H1 (cell line): Measurements from ENCODE around the gene SSX2IP. TPM values are rescaled to one million over a fixed set of nuclear protein-coding genes. Genes with fewer than 3 reads are reported as not detected.

Experiments used
- CTCF ChIA-PET: fragments of 300-600 bp; sonication (Branson Sonifier 250); formaldehyde crosslinking; loops from one replicate; lab custom pipeline; 2021; ENCODE audit not compliant: partially characterized antibody; lab: Charles Lee
- POLR2A ChIA-PET: fragments of 300-600 bp; sonication (Branson Sonifier 250); formaldehyde crosslinking; loops from one replicate; lab custom pipeline; 2021; ENCODE audit warnings: inconsistent platforms; ENCODE audit not compliant: partially characterized antibody; lab: Charles Lee
- DNase-seq, 2 experiments: peaks; one replicate each; pipeline versions ENCODE4 v3.0.0 to v3.0.0-alpha.2; 2010 to 2022; ENCODE audit warnings: low spot score in 2 of 2, low read depth in 1 of 2, mixed read lengths in 1 of 2
- FAIRE-seq: peaks from 2 replicates; lab custom pipeline; 2011; peaks lifted over from hg19 to GRCh38; lab: Jason Lieb, UNC
- H2AFZ ChIP-seq: 2 replicates; pipeline ENCODE4 v1.8.1; 2012; ENCODE audit warnings: low read length, inconsistent platforms
- H2AK5ac ChIP-seq: 2 replicates; pipeline ENCODE4 v1.6.1; 2013; ENCODE audit warnings: low read depth, low read length
- H2BK120ac ChIP-seq: replicated peaks from 2 replicates; pipeline ENCODE3; 2013; ENCODE audit warnings: low read depth, low read length, inconsistent platforms
- H2BK12ac ChIP-seq: 2 replicates; pipeline ENCODE4 v1.6.1; 2013; ENCODE audit warnings: low read depth, low read length
- H2BK15ac ChIP-seq: 2 replicates; pipeline ENCODE4 v1.6.1; 2013; ENCODE audit warnings: low read length
- H2BK20ac ChIP-seq: 2 replicates; pipeline ENCODE4 v1.6.1; 2013; ENCODE audit warnings: low read length
- H2BK5ac ChIP-seq: 2 replicates; pipeline ENCODE4 v1.6.1; 2013; ENCODE audit warnings: low read depth, low read length
- H3K14ac ChIP-seq: 2 replicates; pipeline ENCODE4 v1.6.1; 2013; ENCODE audit warnings: inconsistent platforms; ENCODE audit not compliant: insufficient read length
- H3K18ac ChIP-seq: 2 replicates; pipeline ENCODE4 v1.6.1; 2013; ENCODE audit warnings: low read length; ENCODE audit errors: extremely low read depth
- H3K23ac ChIP-seq: 2 replicates; pipeline ENCODE4 v1.6.1; 2013; ENCODE audit warnings: inconsistent platforms; ENCODE audit not compliant: insufficient read length
- H3K23me2 ChIP-seq: 2 replicates; pipeline ENCODE4 v1.6.1; 2013; ENCODE audit warnings: low read depth, low read length
- H3K27ac ChIP-seq: 2 replicates; pipeline ENCODE4 v1.6.1; 2011; ENCODE audit warnings: low read depth, low read length, inconsistent platforms
- H3K27me3 ChIP-seq, 4 experiments: replicated peaks in 1 of 4; 1 replicate in 1 of 4; 2 replicates in 3 of 4; pipeline versions ENCODE4 v1.6.1 to v1.8.1; 2011 to 2013; ENCODE audit warnings: low read length in 3 of 4, mild to moderate bottlenecking in 3 of 4, inconsistent platforms in 2 of 4, mixed read lengths in 2 of 4, moderate library complexity in 1 of 4; ENCODE audit not compliant: control insufficient read depth in 3 of 4, insufficient read depth in 3 of 4; ENCODE audit errors: extremely low read depth in 1 of 4
- H3K36me3 ChIP-seq, 4 experiments: 2 replicates each; pipeline versions ENCODE4 v1.6.1 to v1.8.1; 2011 to 2013; ENCODE audit warnings: mild to moderate bottlenecking in 4 of 4, low read length in 3 of 4, moderate library complexity in 2 of 4, control low read depth in 1 of 4, inconsistent platforms in 1 of 4; ENCODE audit not compliant: insufficient read depth in 4 of 4, control insufficient read depth in 2 of 4
- H3K4ac ChIP-seq: replicated peaks from 2 replicates; pipeline ENCODE3; 2013; ENCODE audit warnings: low read length, low read depth, mixed read lengths, inconsistent platforms; ENCODE audit not compliant: insufficient read length
- H3K4me1 ChIP-seq, 4 experiments: replicated peaks in 1 of 4; 1 replicate in 1 of 4; 2 replicates in 3 of 4; pipeline versions ENCODE4 v1.6.1 to v1.8.1; 2011 to 2013; ENCODE audit warnings: low read length in 3 of 4, inconsistent platforms in 2 of 4, mixed read lengths in 1 of 4; ENCODE audit not compliant: insufficient read depth in 4 of 4, control insufficient read depth in 3 of 4
- H3K4me2 ChIP-seq, 2 experiments: 2 replicates each; pipeline versions ENCODE4 v1.6.1 to v1.8.1; 2011 to 2013; ENCODE audit warnings: low read depth in 2 of 2, low read length in 2 of 2, control low read depth in 1 of 2, inconsistent platforms in 1 of 2, mild to moderate bottlenecking in 1 of 2; ENCODE audit not compliant: insufficient read depth in 1 of 2
- H3K4me3 ChIP-seq, 4 experiments: fragments of 200-600, 300-600 bp in 1 of 4; sonication (generic), shearing (Covaris generic), sonication (Bioruptor Twin) in 1 of 4; 2 replicates each; pipeline versions ENCODE4 v1.5.1 to v1.8.1; 2011 to 2016; ENCODE audit warnings: low read length in 4 of 4, low read depth in 3 of 4, control low read depth in 2 of 4, inconsistent platforms in 2 of 4, mild to moderate bottlenecking in 2 of 4, mixed read lengths in 1 of 4, moderate library complexity in 1 of 4; ENCODE audit not compliant: insufficient read depth in 2 of 4; ENCODE audit errors: extremely low read depth in 1 of 4
- H3K56ac ChIP-seq: replicated peaks from 2 replicates; pipeline ENCODE3; 2013; ENCODE audit warnings: low read depth, mild to moderate bottlenecking, mixed read lengths, low read length, inconsistent platforms; ENCODE audit not compliant: insufficient read length
- H3K79me1 ChIP-seq: 2 replicates; pipeline ENCODE4 v1.6.1; 2013; ENCODE audit warnings: low read depth, low read length, control low read depth
- H3K79me2 ChIP-seq, 2 experiments: 2 replicates each; pipeline versions ENCODE4 v1.6.1 to v1.8.1; 2012 to 2013; ENCODE audit warnings: low read length in 2 of 2, mild to moderate bottlenecking in 2 of 2, inconsistent platforms in 1 of 2; ENCODE audit not compliant: insufficient read depth in 2 of 2, control insufficient read depth in 1 of 2
- H3K9ac ChIP-seq, 4 experiments: replicated peaks in 1 of 4; 1 replicate in 1 of 4; 2 replicates in 3 of 4; pipeline versions ENCODE4 v1.6.1 to v1.8.1; 2011 to 2013; ENCODE audit warnings: low read depth in 3 of 4, low read length in 3 of 4, control low read depth in 2 of 4, mild to moderate bottlenecking in 2 of 4, moderate library complexity in 2 of 4, inconsistent platforms in 1 of 4; ENCODE audit errors: extremely low read depth in 1 of 4
- H3K9me3 ChIP-seq, 2 experiments: 2 replicates each; pipeline versions ENCODE4 v1.6.1 to v1.8.1; 2012 to 2013; ENCODE audit warnings: mild to moderate bottlenecking in 2 of 2, moderate library complexity in 2 of 2, control low read depth in 1 of 2, inconsistent platforms in 1 of 2, low read depth in 1 of 2, low read length in 1 of 2, mixed read lengths in 1 of 2; ENCODE audit not compliant: insufficient read depth in 2 of 2
- H4K20me1 ChIP-seq, 2 experiments: replicated peaks in 1 of 2; 2 replicates each; pipeline versions ENCODE3 to v1.8.1; 2011 to 2013; ENCODE audit warnings: inconsistent platforms in 2 of 2, low read length in 2 of 2, mild to moderate bottlenecking in 1 of 2; ENCODE audit not compliant: insufficient read depth in 2 of 2, control insufficient read depth in 1 of 2
- H4K5ac ChIP-seq: 2 replicates; pipeline ENCODE4 v1.6.1; 2013; ENCODE audit warnings: low read length, low read depth, mixed read lengths, inconsistent platforms; ENCODE audit not compliant: insufficient read length
- H4K8ac ChIP-seq: 2 replicates; pipeline ENCODE4 v1.8.0; 2013; ENCODE audit warnings: mild to moderate bottlenecking, moderate library complexity, low read length, inconsistent platforms; ENCODE audit not compliant: insufficient read depth; ENCODE audit errors: extremely low read depth
- H4K91ac ChIP-seq: replicated peaks from 2 replicates; pipeline ENCODE3; 2013; ENCODE audit warnings: low read length, mixed read lengths, inconsistent platforms; ENCODE audit not compliant: insufficient read length
- CBX5 ChIP-seq: fragments of 300-800, 300-1000 bp; sonication (generic); IDR thresholded peaks from 2 replicates; pipeline ENCODE4 v1.7.1; 2016; ENCODE audit warnings: antibody characterized with exemption, low read length, low read depth
- GTF2F1 ChIP-seq: IDR thresholded peaks from 2 replicates; pipeline ENCODE4 v1.6.1; 2012; ENCODE audit warnings: low read depth, low read length, improper control_type of control experiment, borderline replicate concordance
- SIRT6 ChIP-seq: IDR thresholded peaks from one replicate; pipeline ENCODE4 v1.7.1; 2012; ENCODE audit warnings: low read length, inconsistent platforms
- SIX5 ChIP-seq: IDR thresholded peaks from 2 replicates; pipeline ENCODE4 v1.6.1; 2011; ENCODE audit warnings: mild to moderate bottlenecking, low read depth, low read length
- SP1 ChIP-seq: IDR thresholded peaks from 2 replicates; pipeline ENCODE4 v1.6.1; 2011; ENCODE audit warnings: low read depth, low read length
- SRF ChIP-seq: IDR thresholded peaks from 2 replicates; pipeline ENCODE4 v1.6.1; 2011; ENCODE audit warnings: mild to moderate bottlenecking, low read depth, low read length, moderate library complexity
- TAF1 ChIP-seq: IDR thresholded peaks from 2 replicates; pipeline ENCODE4 v1.6.1; 2011; ENCODE audit warnings: mild to moderate bottlenecking, low read depth, low read length
- WGBS, 2 experiments: shearing (Covaris generic) in 1 of 2; methylation state at CpG; one replicate each; pipeline versions ENCODE4 v1.1.6 to v1.1.7; 2013 to 2015; ENCODE audit warnings: low lambda C conversion rate in 2 of 2, mixed read lengths in 2 of 2, inconsistent platforms in 1 of 2, low coverage in 1 of 2, missing lambda C conversion rate in 1 of 2; ENCODE audit not compliant: insufficient replicate concordance in 2 of 2, insufficient coverage in 1 of 2, insufficient read length in 1 of 2; ENCODE audit errors: extremely low coverage in 1 of 2, missing lambda C conversion rate in 1 of 2; 5-methylcytosine and 5-hydroxymethylcytosine counted together
- polyA plus RNA-seq, 7 experiments: library from polyadenylated mRNA; depleted of rRNA in 3 of 7; stranded (reverse) in 5 of 7; unstranded in 2 of 7; fragments of >200 nt in 5 of 7; fragments of 200-250 nt in 2 of 7; gene quantifications; 1 replicate in 5 of 7; 2 replicates in 1 of 7; 4 replicates in 1 of 7; pipeline versions ENCODE4 v1.2.1 to v1.2.3, GENCODE V29; 2011 to 2013; ENCODE audit warnings: missing spikeins in 2 of 7, mixed read lengths in 2 of 7
- total RNA-seq: library from RNA; stranded (reverse); fragmentation: NEBNext Ultra II Directional; extraction: Animal tissue kit (Norgen Biotek cat#: 25700); gene quantifications from 2 replicates; pipeline ENCODE4 v1.2.1, GENCODE V29; 2021

The SSX2IP gene
- total and polyA plus RNA-seq, 2 of the 8 experiments (the other 6 are each of a cell fraction or from before 2014, with no cell fraction given), result 4.0 to 31.3 TPM

GRCh38 chr1:84605157-84605556 is 85.1 kb downstream of the SSX2IP start:
- H4K20me1 ChIP-seq, result no peaks in the 10 kb centered on the region
- no peaks in the 10 kb centered on the region for H3K79me1 ChIP-seq
- no peak overlapping the region for H2BK15ac ChIP-seq
- no peak overlapping the region for H3K23ac ChIP-seq
- no peak overlapping the region for H3K4me2 ChIP-seq
- no peak overlapping the region for H3K4me3 ChIP-seq
- H3K79me2 ChIP-seq, result no peaks in the 10 kb centered on the region
- no peak overlapping the region for H4K91ac ChIP-seq
- H2AFZ ChIP-seq, result no peak overlapping the region
- H2BK12ac ChIP-seq, result no peak overlapping the region
- FAIRE-seq (no peak), DNase-seq (no peak)
- no peak overlapping the region for H4K8ac ChIP-seq
- no peak overlapping the region for H3K56ac ChIP-seq
- H3K27me3 ChIP-seq, result no peaks in the 10 kb centered on the region
- 93% methylated on average over 1 of the region's 1 CpG; no CpG with 5 or more reads in 1 of the 2 experiments for WGBS, 2 experiments
- POLR2A ChIA-PET, result interaction anchor here (1.5 kb wide), 1 partner anchor 99 kb away, joined by 5 read pairs; the partner anchor contains the start of genes GNG5 and SPATA1
- no peaks in the 10 kb centered on the region for H3K4me1 ChIP-seq
- H3K18ac ChIP-seq, result no peak overlapping the region
- H2AK5ac ChIP-seq, result no peak overlapping the region
- H4K5ac ChIP-seq, result no peak overlapping the region
- no peaks in the 10 kb centered on the region for H3K36me3 ChIP-seq
- H3K4ac ChIP-seq, result no peak overlapping the region
- no peak overlapping the region for H3K9ac ChIP-seq
- CTCF ChIA-PET, result interaction anchor here (0.6 to 3.2 kb wide), 30 partner anchors 9 to 673 kb away, joined by 3 to 13 read pairs (median 4); no protein-coding TSS in a partner anchor
- no peak overlapping the region for H2BK20ac ChIP-seq
- no peaks in the 10 kb centered on the region for H3K23me2 ChIP-seq
- no peak overlapping the region for H3K27ac ChIP-seq
- H2BK5ac ChIP-seq, result no peak overlapping the region
- no peak overlapping the region for H3K14ac ChIP-seq
- no peak for TF ChIP-seq SIX5
- TF ChIP-seq SIRT6, result no peak
- TF ChIP-seq TAF1, result no peak
- TF ChIP-seq GTF2F1, result no peak
- no peak for TF ChIP-seq SP1
- no peak for TF ChIP-seq SRF
- TF ChIP-seq CBX5, result peak; percentile 51; the same call in 1 of the 2 replicates
- H2BK120ac ChIP-seq, result no peak overlapping the region
- H3K9me3 ChIP-seq, result peaks cover 20 to 24% of the 10 kb centered on the region in 2 experiments
